Measurements from ENCODE around the gene MAMLD1.

MAMLD1 gene

DNA sequence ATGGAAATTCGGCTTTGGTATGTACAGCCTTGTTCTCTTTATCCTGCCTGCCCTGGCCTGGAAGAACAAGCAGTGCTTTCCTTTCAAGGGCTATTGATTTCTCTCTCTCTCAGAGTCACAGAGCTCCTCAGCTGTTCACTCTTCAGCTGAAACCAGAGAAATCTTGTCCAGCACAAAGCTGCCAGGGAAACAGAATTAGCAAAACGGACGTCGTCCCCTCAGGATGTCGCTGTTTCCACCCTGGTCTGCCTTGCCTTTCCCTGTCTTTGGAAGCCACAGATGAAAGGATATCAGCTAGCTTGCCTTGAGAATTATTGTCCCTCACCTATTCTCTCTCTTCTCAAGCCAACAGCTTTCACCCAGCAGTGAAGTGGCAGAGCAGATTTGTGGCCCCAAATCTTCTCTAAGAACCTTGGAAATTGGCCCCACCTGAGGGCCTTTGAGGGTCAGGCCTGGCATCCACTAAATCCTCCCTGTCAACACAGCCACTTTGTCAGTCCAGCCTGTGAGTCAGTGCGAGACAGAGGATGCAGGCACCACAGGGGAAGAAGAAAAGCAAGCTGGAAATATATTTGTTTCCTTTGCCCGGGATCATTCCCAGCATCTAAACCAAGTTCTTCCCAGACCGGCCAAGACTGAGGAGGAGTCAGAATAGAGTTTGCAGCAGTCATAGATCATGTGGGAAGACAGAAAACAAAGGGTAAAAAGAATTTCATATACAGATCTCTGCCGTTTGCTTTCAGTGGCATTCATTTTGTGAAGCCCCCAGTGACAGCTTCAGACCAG, 141.5 kb downstream of the MAMLD1 start:
- no peak for DNase-seq

DNA sequence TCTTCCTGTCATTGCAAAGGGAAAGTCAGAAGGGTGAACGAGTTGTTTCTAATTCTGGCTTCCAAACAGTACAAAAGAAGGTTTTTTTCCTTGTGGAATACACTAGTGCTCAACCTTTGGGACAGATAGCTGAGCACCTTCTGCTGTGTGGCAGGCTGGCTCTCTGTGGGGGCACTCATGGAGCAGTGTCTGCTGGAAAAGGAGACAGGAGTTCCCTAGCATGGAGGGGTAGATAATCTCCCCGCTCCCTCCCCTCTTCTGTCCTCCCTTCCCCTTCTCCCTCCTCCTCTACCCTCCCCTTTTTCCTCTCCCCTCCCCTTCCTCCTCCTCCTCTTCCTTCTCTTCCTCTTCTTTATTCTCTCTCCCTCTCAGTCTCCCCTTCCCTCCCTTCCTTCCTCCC, 142.9 kb downstream of the MAMLD1 start:
- DNase-seq: no peak

DNA sequence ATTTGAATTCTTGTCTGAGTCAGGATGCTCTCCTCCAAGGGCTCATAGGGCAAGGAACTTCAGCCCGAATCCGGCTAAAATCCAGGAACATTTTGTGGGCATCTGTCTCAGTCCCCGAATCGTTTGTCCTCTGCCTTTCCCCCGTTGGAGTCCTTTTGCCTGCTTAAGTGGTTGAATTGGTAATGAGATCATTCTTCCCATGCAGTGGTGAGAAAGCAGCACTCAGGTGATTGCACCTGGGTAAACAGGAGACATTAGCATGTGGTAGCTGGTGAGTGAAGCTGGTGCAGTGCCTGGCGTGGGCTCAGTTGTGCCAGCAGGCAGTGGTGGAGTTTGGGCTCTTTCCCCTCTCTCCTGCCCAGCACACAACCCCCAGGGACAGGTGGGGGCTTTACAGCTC, 143.4 kb downstream of the MAMLD1 start:
- DNase-seq: no peak

DNA sequence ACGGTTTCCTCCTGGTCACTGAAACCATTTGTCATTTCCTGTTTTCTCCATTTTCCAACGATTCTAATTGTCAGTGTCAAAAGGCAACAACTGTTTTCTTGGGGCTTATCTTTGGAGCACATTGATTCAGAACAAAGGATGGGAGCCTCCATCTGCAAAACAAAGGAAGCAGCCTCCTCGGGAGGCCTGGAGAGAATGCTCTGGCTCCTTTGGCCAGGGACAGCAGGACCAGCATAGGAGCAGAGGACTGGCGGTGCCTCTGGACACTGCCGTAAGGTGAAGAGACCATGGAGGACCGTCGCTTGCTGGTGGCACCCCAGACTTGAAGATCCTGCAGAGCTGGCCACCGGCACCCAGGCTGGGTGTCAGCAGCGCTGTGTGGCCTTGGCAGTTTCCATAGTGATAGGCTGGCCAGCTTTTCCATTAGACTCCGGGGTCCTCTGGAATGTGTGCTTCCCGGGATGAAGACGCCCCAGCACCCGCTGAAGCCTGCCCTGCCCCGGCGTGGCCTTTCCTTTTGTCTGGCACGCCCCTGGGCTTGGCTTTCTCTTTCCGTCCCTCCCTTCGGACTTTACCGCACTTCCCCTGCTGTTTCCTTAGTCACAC, 144.2 kb downstream of the MAMLD1 start:
- no peak for DNase-seq

DNA sequence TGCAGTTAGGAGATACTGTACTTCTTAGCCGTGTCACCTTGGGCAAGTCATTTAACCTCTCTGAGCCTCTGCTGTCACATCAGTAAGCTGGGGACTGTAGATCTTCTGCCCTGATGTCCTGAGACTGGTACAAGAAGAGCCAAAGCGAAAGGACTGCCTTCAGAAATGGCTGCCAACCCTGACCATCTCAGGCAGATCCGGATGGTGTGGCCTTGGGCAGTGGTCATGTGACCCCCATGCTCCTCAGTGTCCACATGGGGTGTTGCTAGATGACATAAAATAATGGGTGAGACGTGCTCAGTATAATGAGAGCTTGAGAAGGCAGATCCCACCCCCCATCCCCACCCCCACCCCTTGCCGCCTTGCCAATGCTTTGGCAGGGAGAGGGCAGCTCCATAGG, 144.9 kb downstream of the MAMLD1 start:
- DNase-seq: no peak

DNA sequence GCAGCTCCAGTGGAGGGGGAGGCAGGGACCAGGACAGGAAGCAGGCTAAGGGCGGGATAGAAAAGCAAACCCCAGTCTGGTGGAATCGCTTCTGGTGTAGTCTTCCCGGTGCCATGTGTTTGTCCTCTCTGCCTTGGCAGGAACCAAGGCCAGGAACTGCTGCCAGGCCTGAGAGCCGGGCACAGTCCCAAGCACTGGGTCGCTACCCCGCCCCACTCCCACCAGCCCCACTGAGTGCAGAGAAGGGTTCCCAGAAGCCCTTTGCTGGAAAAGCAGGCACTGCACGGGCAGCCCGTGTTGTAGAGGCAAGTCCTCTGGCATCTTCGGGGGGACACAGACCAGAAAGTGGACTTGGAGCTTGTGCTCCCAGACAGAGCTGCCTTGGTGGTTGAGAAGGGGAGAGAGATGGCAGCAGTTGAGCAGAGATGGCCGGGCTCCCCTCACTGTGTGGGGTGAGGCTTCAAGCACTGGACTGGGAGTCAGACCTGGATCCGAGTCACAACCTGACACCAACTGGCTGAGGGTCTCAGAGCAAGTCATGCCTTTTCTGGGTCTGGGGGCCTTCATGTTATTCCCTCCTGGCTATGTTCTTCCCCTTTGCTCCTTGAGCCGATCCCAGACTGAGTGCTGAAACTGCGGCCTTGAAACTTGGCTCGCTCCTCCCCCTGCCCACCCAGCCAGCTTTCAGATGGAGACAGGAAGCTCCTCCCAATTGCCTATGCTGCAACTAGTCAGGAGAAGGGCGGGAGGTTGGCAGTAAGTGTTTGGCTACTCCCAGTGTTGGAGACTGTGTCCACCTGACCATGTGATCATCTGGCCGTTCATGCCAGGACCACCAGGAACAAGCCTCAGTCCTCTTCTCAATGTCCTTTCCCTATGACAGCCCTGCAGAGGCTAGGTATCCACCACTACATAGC, 145.6 kb downstream of the MAMLD1 start:
- DNase-seq: no peak

DNA sequence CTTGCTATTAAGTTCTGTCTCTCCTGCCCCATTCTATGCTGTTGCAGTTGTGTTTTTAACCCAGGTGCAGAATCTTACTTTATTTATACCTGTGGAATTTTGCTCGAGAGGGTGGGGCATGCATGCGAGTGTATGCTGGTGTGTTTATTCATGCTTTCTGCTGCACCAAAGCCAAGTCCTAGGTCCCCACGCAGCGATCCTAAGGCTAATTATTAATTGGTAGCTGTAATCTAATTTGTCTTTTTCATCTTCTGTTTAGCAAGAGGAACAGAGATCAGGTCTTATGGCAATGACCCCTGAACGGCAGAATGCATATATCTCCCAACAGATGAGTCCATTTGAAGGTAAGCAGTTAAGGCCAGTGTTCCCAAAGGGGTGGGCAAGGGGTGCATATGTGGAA, 146.6 kb downstream of the MAMLD1 start:
- DNase-seq: no peak

DNA sequence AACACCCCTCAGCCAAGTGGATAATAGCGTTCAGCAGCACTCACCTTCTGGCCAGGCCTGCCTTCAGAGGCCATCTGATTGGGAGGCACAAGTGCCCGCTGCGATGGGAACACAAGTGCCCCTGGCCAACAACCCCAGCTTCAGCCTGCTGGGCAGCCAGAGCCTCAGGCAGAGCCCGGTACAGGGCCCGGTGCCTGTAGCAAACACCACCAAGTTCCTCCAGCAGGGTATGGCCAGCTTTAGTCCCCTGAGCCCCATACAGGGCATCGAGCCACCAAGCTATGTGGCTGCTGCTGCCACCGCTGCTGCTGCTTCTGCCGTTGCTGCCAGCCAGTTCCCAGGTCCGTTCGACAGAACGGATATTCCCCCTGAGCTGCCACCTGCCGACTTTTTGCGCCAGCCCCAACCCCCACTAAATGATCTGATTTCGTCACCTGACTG, 149.4 kb downstream of the MAMLD1 start:
- DNase-seq: peak; percentile 35

DNA sequence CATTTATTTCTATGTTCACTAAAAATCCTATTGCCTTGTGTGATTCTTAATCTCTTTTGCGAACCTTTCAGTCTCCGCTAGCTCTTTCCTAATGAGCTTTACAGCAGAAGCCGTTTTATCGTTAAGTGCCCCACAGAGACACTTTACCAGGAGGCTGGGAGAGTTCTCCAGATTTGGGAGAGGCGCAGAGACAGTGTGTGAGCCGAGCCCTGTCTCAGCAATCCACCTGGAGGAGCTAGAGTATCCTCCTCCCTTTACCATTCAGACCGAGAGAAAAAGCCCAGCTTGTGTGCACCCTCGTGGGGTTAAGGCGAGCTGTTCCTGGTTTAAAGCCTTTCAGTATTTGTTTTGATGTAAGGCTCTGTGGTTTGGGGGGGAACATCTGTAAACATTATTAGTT, 150.4 kb downstream of the MAMLD1 start:
- DNase-seq: peak; percentile 53

DNA sequence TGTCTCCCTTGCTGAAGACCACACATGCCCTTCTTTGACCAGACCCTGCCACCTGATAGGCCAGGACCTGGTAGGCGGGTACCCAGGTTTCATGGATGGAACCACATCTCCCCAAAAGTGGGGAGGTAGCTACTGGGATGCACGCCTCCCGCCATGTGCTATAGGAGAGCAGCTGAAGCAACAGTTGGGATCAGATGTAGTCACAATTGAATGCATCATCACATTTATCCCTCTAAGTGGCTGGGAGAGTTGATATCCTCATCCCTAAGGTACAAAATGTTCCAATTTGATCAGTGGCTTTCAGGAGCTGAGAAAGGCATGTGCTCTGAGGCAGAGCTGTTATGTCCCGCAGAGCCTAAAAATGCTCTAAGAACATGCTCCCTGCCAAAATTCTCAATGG, 151.3 kb downstream of the MAMLD1 start:
- no peak for DNase-seq

DNA sequence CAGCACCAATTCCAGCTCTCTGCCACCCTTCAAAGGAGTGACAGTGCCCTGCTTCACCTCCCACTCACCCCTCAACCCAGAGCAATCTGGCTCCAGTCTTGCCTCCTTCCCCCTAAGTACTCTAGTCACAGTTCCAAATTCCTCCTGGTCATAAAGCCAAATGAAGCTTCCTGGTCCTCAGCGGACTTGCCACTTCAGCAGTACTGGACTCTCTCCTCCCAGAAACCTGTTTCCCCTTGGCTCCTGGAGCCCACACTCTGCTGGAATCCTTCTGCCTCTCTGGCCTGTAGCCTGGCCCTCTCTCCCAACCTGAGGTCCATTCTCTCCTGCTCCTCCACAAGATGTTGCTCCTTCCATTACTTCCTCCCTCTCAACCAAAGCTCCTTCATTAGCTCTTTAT, 152.7 kb downstream of the MAMLD1 start:
- DNase-seq: no peak

DNA sequence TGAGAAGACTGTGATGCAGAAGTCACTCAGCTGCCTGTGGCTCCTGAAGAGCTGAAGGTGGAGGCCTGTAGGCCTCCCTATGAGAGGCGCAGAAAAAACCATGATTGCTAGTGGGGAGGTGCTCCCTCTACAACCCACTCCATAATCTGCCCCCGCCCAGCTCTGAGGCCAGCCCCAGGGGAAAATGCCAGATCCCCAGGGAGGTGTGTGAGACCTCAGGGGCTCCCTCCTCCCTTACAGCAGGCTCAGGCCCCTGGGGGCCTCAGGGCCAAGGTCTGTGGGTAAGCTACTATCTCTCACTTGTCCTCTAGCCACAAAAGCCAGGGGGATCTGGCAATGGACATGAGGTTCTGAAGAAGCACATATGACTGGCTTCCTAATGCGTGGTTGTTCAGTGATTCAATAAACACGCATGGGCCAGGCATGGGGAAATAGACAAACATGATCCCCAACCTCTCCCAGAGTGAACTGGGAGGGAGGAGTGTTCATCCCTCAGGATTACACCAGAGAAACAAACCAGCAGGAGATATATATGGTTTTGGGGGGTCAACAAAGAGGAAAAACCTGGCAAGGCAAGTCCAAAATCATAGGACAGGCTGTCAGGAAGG, 154.3 kb downstream of the MAMLD1 start:
- no peak for DNase-seq

DNA sequence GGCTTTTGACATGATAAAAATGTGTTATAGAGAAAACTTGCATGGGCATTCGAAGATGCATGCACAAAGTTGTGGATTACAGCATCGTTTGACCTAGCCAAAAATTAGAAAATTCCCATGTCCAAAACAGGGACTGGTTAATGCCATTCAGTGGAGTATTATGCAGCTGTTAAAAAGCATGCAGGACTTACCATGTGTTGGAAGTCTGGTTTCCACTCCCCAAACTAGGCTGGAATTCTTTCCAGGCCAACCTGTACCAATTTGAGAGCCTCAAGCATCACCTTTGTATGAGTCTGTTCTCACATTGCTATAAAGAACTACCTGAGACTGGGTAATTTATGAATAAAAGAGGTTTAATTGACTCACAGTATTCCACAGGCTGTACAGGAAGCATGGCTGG, 159.4 kb downstream of the MAMLD1 start:
- DNase-seq: no peak

DNA sequence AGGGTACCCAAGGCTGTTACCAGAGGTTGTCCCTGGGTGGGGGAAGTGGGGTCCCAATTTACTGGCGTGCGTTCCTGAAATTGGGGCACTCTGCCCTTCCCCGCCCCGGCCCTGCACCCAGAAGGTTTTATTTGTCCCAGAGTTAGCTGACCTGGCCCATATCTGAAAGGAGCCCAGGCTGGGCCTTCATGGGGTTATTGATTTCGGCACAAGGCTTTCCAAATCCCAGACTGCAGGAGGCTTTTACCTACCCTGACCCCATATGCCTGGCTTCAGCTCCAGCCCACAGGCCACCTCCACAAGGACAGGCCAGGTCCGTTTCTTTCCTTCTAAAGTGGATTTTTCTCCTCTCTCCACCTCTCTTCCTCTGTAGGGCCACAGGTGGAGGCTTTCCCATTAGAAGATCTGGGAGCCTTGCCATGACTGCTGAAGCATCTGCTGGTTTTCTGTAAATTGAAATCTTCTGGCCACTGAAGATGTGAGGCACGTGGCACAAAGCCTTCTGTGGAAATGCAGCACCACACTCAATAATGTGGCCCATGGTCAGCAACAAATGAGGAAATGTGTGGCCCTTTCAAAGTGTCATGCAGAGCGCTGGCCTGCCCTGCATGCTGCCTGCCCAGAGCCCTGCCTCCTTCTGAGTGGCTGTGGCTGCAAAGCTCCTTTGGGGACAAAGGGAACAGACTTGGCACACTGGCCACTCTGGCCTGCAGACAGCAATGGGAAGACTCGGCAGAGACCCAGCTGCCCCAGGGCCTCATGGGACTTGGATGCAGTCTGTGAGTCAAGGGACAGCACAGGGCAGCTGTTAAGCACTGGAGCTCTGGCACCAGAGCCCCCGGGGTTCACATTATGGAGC, 162.2 kb downstream of the MAMLD1 start:
- no peak for DNase-seq

DNA sequence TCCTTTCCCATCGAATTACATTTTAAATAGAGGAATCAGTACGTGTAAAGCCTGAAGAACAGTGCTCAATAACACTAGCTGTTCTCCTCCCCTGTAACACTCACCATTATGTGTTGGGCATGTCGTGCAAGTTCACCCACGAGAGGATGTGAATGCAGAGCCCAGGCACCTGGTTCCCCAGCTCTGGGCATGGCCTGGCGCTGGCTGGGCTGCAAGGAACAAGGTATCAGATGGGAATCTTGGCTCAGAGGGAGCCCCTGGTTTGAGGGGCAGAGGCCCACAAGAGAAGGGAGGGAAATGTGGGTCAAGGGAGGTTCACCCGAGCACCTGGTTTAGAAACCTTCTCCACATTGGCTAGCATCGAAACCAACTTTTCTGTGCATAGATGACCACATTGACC, 163.6 kb downstream of the MAMLD1 start:
- no peak for DNase-seq

DNA sequence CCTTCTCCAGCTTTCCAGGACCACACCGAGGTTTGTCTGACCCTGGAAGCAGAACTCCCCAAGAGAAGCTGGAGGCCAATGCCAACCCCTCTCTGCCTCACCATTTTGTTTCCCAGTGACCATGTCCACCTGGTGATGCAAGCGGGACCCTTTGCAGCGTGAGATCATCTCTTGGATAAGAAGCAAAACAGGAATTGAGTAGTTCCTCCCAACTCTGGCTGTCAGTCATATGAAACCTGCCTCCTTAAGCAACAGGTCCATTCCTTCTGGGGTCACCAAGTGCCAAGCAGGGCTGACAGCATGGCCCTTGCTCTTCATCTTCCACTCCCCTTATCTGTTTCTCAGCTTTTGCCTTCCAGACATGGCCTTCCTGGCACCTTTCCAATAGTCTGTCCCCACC, 164.0 kb downstream of the MAMLD1 start:
- no peak for DNase-seq

DNA sequence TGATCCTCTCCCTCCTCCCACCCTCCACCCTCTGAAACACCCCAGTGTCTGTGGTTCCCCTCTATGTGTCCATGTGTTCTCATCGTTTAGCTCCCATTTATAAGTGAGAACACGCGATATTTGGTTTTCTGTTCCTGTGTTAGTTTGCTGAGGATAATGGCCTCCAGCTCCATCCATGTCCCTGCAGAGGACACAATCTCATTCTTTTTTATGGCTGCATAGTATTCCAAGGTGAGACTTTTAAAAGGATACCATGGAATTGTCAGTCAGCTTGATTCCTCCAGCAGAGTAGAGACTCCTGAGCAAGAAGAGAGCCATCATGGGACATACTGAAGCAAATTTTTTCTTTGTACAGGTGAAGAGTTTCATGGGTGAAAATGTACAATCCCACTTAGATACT, 166.5 kb downstream of the MAMLD1 start:
- no peak for DNase-seq

DNA sequence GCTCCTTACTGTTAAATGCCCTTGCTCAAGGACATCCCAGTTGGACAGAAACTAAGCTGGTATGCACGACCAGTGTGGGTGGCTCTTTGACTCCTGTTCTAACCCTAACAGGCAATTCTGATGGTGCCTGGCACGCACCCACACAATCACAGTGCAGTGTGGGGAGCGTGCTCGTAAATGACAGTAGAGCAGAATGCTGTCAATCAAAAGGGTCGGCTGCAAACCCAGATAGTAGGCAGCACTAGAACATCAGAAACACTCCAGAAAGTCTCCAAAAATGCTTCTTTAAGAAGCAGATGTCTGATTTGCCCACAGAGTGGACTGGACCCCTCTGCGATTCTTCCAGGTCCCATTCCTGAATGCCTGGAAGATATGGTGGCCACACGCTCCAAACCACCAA, 167.7 kb downstream of the MAMLD1 start:
- no peak for DNase-seq

DNA sequence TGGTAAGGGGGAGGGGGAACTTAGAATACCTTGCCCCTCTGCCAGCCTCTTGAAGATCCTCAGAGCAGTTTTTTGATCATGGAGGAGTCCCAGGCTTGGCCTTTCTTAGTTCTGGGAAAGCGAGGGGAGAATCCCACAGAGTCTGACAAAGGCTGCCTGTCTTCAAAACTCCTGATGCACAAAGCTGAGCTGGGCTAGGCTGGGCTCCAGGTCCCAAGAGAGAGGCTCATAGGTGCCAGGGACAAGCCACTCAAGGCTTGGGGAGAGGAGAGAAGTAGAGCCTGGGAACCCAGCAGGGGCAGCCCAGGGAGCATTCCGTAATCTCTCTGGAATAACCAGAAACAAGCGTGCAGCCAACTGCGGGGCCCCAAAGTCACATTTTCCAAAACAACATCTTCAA, 168.3 kb downstream of the MAMLD1 start:
- DNase-seq: no peak

DNA sequence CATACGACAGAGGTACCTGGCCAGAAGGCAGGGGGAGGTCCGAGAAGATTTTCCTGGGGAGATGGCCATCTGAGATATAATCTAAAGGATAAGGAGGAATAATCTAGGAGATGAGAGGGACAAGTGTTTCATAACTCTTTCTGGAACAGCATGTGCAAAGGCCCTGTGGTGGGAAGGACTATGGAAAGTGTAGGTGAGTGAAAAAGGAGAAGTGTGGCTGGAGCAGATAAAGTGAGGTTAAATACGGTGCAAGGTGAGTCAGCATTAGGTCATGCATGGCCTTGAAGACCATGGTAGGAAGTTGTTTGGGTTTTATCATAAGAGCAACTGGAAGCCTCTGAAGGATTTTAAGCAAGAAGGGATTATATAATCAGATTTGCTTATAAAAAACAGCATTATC, 170.7 kb downstream of the MAMLD1 start:
- DNase-seq: no peak

DNA sequence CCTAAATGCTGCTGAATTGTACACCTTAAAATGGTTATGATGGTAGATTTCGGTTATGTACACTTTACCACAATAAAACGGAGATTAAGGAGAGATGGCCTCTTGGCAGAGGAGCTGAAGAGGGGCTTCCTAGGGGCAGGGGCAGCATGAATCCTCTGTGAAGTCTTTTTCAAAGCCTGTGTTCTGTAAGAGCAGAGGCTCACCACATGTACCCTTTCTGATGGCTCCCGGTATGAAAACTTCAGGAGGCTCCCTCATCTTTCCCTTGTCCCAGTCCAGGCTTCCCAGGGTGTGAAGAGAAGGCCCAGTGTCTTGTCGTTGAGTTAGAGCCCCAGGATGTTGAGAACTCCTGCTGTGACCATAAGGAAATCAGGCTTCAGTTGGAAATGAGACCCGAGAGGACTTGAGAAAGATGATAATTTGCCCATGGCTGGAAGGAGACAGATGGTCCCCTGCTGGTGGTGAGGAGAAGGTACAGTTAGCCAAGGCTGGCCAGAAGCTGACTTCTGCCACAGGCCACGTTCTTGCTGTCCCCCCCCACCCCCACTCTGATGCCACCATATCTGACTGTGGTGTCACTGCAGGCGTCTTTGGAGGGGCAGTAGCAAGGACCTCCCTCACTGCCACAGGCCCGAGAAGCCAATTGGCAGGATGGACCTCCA, 173.5 kb downstream of the MAMLD1 start:
- no peak for DNase-seq

DNA sequence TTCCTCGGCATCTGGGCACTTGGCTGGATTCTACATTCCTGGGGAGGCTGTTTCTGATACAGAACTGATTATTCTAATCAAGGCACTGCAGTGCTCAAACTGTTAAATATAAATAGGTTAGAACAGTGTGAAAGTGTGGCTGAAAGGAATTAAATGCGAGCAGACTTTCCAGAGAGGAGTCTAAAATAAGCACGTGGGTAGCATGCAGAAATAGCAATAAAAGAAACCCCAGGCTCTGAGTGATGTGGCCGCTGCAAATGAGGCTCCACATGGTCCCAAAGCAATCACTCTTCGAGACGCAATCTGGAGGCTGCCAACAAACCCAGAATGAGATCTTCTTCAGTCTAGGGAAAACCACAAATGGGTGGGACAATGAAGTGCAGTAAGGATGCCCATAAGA, 174.7 kb downstream of the MAMLD1 start:
- no peak for DNase-seq

Measured in NCI-H524 treated with DMSO at 0.1 percent for 48 hours (cell line).